Omental fat pad (tissue), 4 donors: ENCODE data around the gene KCNK2. TPM values are rescaled to one million over a fixed set of nuclear protein-coding genes. Genes with fewer than 3 reads are reported as not detected.
"Not testable (repeated sequence)": the region's sequence is repeated elsewhere in the genome, so short reads cannot be mapped to it uniquely, and the experiment has no call there.

ENCODE experiments used
- ATAC-seq: fragments of 150-250 bp; one replicate; pipeline ENCODE4 v1.9.1; 2016; ENCODE audit warnings: mild to moderate bottlenecking, moderate library complexity; ENCODE audit not compliant: low FRiP score
- DNase-seq: peaks from one replicate; pipeline ENCODE4 v3.0.0-alpha.2; 2019; ENCODE audit warnings: low spot score
- CTCF ChIP-seq, 3 donors: fragments of 450-650 bp; IDR thresholded peaks; one replicate each; pipeline ENCODE4 v1.5.1; 2016 to 2017; ENCODE audit warnings: antibody characterized with exemption in 3 of 3, mild to moderate bottlenecking in 3 of 3, moderate library complexity in 2 of 3
- total RNA-seq, 4 donors: library from RNA; depleted of rRNA; stranded (reverse); fragments of >200 nt; gene quantifications; one replicate each; pipeline ENCODE4 v1.1.0, GENCODE V29; 2016

KCNK2 gene
- total RNA-seq, 4 donors from 2014 or later = 0.48 to 4.7 (median 1.3) TPM

DNA sequence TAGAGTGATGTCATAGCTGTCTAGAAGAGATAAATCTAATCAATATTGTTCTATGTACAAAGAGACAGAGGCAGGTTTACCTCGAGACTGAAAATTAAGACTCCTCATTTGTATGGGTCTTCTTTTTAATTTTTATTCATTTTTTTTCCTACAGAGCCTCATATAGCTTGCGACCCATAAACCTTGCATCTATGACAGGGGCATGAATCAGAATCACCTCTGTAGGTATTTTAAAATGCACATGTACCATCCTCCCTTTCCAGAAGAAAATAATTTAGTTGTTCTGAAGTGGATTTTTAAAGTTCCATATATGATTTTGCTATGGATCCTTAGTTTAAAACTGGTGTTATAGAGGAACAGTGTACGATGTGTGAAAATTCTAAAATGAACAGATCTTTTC lies 64.5 kb downstream of the KCNK2 start:
- no peak for DNase-seq
- TF ChIP-seq CTCF (IDR thresholded peaks at IDR 0.05) = no peak
- ATAC-seq = no peak

DNA sequence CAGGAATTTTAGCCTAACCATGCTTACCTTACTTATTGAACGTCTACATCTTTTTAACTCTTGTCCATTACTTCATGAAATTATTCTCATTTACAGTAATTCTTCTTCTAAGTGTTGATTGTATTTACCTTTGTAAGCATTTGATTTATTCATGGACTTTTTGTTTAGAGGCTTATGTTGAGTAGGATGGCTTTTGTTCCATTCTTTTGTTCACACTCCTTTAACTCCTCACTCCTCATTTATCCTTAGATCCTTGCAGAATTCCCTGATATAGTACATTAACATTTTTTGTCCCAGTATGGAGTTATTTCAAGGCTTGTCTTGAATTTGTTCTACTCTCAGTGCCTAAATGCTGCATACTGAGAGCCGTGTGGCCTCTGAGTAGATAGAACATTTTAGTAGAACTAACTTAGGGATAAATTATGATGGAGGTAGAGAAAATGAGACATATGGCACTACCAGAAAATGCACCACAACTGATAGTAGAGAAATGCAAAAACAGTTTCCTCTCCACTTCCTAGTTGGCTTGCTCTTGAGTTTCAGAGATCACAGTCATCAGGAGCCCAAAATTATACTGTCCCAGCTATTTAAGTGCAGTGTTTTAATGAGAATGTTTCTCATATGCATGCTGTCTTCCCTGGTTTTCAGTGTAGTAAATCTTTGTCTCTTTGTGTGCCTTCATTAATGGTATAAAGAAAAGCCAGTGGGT lies 69.5 kb downstream of the KCNK2 start:
- DNase-seq = no peak
- no peak for TF ChIP-seq CTCF (IDR thresholded peaks at IDR 0.05)
- no peak for ATAC-seq

DNA sequence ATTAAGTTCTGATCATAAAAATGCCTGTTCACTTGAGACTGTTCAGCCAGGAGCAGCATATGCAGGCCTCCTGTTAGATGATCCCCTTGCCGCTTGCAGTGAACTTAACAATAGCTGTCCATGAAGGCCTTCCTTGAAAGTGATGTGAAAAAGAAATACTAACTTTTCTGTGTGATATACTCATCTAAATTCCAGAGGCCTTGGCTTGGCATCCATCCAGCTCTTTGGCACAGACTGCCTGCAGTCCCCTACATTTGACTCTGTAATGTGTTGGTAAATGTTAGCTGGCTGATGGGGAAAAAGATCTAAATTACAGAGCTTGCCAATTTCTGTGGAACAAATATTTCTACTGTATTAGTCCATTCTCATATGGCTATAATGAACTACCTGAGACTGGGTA lies 73.7 kb downstream of the KCNK2 start:
- no peak for DNase-seq
- ATAC-seq = no peak
- TF ChIP-seq CTCF (IDR thresholded peaks at IDR 0.05) = no peak

- DNase-seq (no peak), ATAC-seq (no peak)
- no peak for TF ChIP-seq CTCF (IDR thresholded peaks at IDR 0.05)
These were observed 77.8 kb downstream of the KCNK2 start for GRCh38 chr1:215160351-215160750.

GRCh38 chr1:215163144-215163543 lies 80.6 kb downstream of the KCNK2 start:
- ATAC-seq, DNase-seq: not testable (repeated sequence)

DNA sequence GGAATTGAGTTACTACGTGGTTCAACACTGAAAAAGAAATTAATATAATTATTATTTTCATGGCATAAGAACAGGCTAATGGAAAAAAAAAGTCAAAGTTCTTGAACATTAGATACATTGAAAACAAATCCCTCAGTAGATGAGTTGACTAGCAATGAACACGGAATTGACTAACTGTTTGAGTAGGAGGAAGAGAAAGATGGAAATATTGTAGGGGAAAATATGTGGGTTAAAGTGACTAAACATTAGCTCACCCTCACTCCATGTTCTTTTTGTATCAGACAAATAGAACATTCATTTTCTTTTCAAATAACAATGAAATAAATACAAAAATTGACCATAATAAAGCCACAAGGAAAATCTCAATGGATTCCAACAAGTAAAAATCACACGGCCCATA lies 84.3 kb downstream of the KCNK2 start:
- ATAC-seq (no peak), DNase-seq (no peak)
- TF ChIP-seq CTCF (IDR thresholded peaks at IDR 0.05) = no peak

DNA sequence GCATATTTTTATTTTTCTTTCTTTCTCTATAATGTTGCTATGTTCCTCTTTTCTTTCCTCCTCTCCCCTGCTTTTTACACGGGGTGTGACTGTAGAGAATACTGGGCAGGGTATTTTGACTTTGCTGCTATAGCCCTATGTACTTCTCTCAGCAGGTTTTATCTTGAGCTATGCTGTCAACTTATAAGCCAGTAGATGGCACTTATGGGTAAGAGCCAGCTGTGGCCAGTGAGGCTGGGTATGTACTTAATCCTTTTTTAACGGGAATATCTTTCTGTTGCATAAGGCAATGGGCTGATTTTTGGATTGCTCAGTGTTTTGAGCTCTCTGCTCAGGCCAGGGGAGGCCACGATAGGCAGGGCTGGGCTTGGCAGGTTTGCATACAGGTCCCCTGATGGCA lies 99.0 kb downstream of the KCNK2 start:
- DNase-seq (no peak), ATAC-seq (no peak)
- TF ChIP-seq CTCF (IDR thresholded peaks at IDR 0.05) = no peak
